Aorta (tissue), 5 donors: ENCODE results near the gene KLHL10. TPM values are rescaled to one million over a fixed set of nuclear protein-coding genes. Genes with fewer than 3 reads are reported as not detected.
"Not testable (repeated sequence)": the region's sequence is repeated elsewhere in the genome, so short reads cannot be mapped to it uniquely, and the experiment has no call there.

ENCODE experiments used
- ATAC-seq: fragments of 200-7000 bp; cut with Tn5 transposase; one replicate; pipeline ENCODE4 v1.9.1; 2022; ENCODE audit warnings: moderate library complexity; ENCODE audit not compliant: low FRiP score
- DNase-seq, 2 donors: peaks; one replicate each; pipeline ENCODE4 v3.0.0-alpha.2; 2020
- H3K27ac ChIP-seq, 2 donors: one replicate each; pipeline ENCODE4 v1.5.1; 2013; ENCODE audit warnings: low read length in 2 of 2, mild to moderate bottlenecking in 2 of 2, moderate library complexity in 2 of 2, control low read depth in 1 of 2, inconsistent platforms in 1 of 2, low read depth in 1 of 2
- H3K27me3 ChIP-seq, 2 donors: one replicate each; pipeline ENCODE4 v1.6.1; 2013; ENCODE audit warnings: control low read depth in 1 of 2, low read length in 1 of 2, mild to moderate bottlenecking in 1 of 2, moderate library complexity in 1 of 2; ENCODE audit not compliant: insufficient read depth in 2 of 2, control insufficient read depth in 1 of 2
- H3K36me3 ChIP-seq, 2 donors: one replicate each; pipeline ENCODE4 v1.6.1; 2013; ENCODE audit warnings: control low read depth in 1 of 2, low read length in 1 of 2, mild to moderate bottlenecking in 1 of 2; ENCODE audit not compliant: insufficient read depth in 2 of 2, control insufficient read depth in 1 of 2
- H3K4me1 ChIP-seq, 2 donors: one replicate each; pipeline ENCODE4 v1.6.1; 2013; ENCODE audit warnings: low read length in 2 of 2, control low read depth in 1 of 2, mild to moderate bottlenecking in 1 of 2, moderate library complexity in 1 of 2; ENCODE audit not compliant: insufficient read depth in 2 of 2, control insufficient read depth in 1 of 2
- H3K4me3 ChIP-seq, 2 donors: one replicate each; pipeline ENCODE4 v1.5.1; 2013; ENCODE audit warnings: low read length in 2 of 2, control low read depth in 1 of 2, mild to moderate bottlenecking in 1 of 2
- H3K9me3 ChIP-seq: one replicate; pipeline ENCODE4 v1.6.1; 2013; ENCODE audit warnings: mild to moderate bottlenecking, low read length; ENCODE audit not compliant: control insufficient read depth
- WGBS, 2 donors: extraction: QIAGEN DNeasy Blood & Tissue Kit; methylation state at CpG; one replicate each; pipeline ENCODE4 v1.1.7; 2013; 5-methylcytosine and 5-hydroxymethylcytosine counted together
- intact Hi-C, 2 donors: fragments of 100-400 bp; cut with DNase I; formaldehyde crosslinking; loops; one replicate each; pipeline versions ENCODE4 v1.14.2 to v1.15.0; 2022
- polyA plus RNA-seq, 2 donors: library from polyadenylated mRNA; stranded (reverse); fragments of 200-250 nt; gene quantifications; one replicate each; pipeline ENCODE4 v1.2.3, GENCODE V29; 2013
- total RNA-seq, 2 donors: library from RNA; stranded (reverse); fragmentation: NEBNext Ultra II Directional; extraction: Animal tissue kit (Norgen Biotek cat#: 25700); gene quantifications; one replicate each; pipeline ENCODE4 v1.2.1, GENCODE V29; 2021
- donor health status: healthy with polysubstance abuse.
- donor health status: Bipolar disorder and iron deficiency.
- donor health status: DM: no; HTN: no; CAD: no.
- donor health status: DM: no; HTN: no; CAD: no.
- donor health status: DM: yes; HTN: yes; CAD: no.

The KLHL10 gene
- total and polyA plus RNA-seq, 4 donors, result 0.36 to 0.97 (median 0.36) TPM; not detected in 1

GRCh38 chr17:41839448-41839847, 1.8 kb downstream of the KLHL10 start:
- H3K36me3 ChIP-seq, H3K4me3 ChIP-seq, H3K4me1 ChIP-seq, H3K9me3 ChIP-seq, H3K27ac ChIP-seq, intact Hi-C loops, H3K27me3 ChIP-seq, ATAC-seq, DNase-seq: not testable (repeated sequence)
- WGBS, 2 donors, result 91 to 96% methylated on average over 2 of the region's 2 CpGs

GRCh38 chr17:41840781-41841180, 3.2 kb downstream of the KLHL10 start:
- H3K9me3 ChIP-seq, intact Hi-C loops, H3K36me3 ChIP-seq, H3K4me1 ChIP-seq, H3K27ac ChIP-seq, H3K4me3 ChIP-seq, H3K27me3 ChIP-seq, ATAC-seq, DNase-seq: not testable (repeated sequence)
- WGBS, 2 donors, result 95 to 98% methylated on average over 6 of the region's 6 CpGs

GRCh38 chr17:41844971-41845370, 7.3 kb downstream of the KLHL10 start:
- WGBS, 2 donors, result 92 to 94% methylated on average over 6 of the region's 6 CpGs

GRCh38 chr17:41848788-41849187, 11.2 kb downstream of the KLHL10 start:
- Histone ChIP-seq H3K27me3 (no peaks in the 10 kb centered on the region), H3K9me3 (no peaks in the 10 kb centered on the region), H3K36me3 (peaks cover under 1 to 3% of the 10 kb centered on the region in 2 donors), H3K27ac (no peak overlapping the region), H3K4me1 (no peaks in the 10 kb centered on the region), H3K4me3 (no peak overlapping the region)
- ATAC-seq (no peak), DNase-seq (no peak)
- WGBS, 2 donors, result 24 to 25% methylated on average over 4 of the region's 4 CpGs
- intact Hi-C loops, result no loop called here

More at GRCh38 chr17:41844971-41845370, 7.3 kb downstream of the KLHL10 start:
- Histone ChIP-seq H3K4me3 (no peak overlapping the region), H3K27me3 (no peaks in the 10 kb centered on the region), H3K4me1 (no peaks in the 10 kb centered on the region), H3K27ac (no peak overlapping the region), H3K9me3 (no peaks in the 10 kb centered on the region), H3K36me3 (no peaks in the 10 kb centered on the region)
- intact Hi-C loops, result no loop called here
- ATAC-seq (no peak), DNase-seq (no peak)

- H3K9me3 ChIP-seq, result no peaks in the 10 kb centered on the region
- WGBS, 2 donors, result 19 to 27% methylated on average over 4 of the region's 4 CpGs
- ATAC-seq (no peak), DNase-seq (no peak)
- H3K27ac ChIP-seq, result no peak overlapping the region
- no peak overlapping the region for H3K4me3 ChIP-seq
- no peaks in the 10 kb centered on the region for H3K27me3 ChIP-seq
- intact Hi-C loops, result no loop called here
- peaks cover 3 to 6% of the 10 kb centered on the region in 2 donors for H3K36me3 ChIP-seq
- no peaks in the 10 kb centered on the region for H3K4me1 ChIP-seq
Observed at GRCh38 chr17:41849251-41849990, 11.8 kb downstream of the KLHL10 start.

GRCh38 chr17:41851382-41851781, 13.8 kb downstream of the KLHL10 start:
- H3K27me3 ChIP-seq, H3K27ac ChIP-seq, intact Hi-C loops, H3K36me3 ChIP-seq, H3K9me3 ChIP-seq, DNase-seq, H3K4me1 ChIP-seq, H3K4me3 ChIP-seq, ATAC-seq: not testable (repeated sequence)
- WGBS, 2 donors, result 96 to 98% methylated on average over 14 of the region's 14 CpGs

- DNase-seq (no peak), ATAC-seq (no peak)
- Histone ChIP-seq H3K9me3 (no peaks in the 10 kb centered on the region), H3K4me3 (no peak overlapping the region), H3K27ac (no peak overlapping the region), H3K36me3 (no peaks in the 10 kb centered on the region), H3K4me1 (peaks cover 0 to 4% of the 10 kb centered on the region in 2 donors), H3K27me3 (no peaks in the 10 kb centered on the region)
- intact Hi-C loops, result no loop called here
- 75 to 76% methylated on average over 3 of the region's 3 CpGs for WGBS, 2 donors
Observed at GRCh38 chr17:41860254-41860931, 22.8 kb downstream of the KLHL10 start.

- ATAC-seq (no peak), DNase-seq (no peak)
- Histone ChIP-seq H3K27ac (no peak overlapping the region), H3K9me3 (no peaks in the 10 kb centered on the region), H3K36me3 (no peaks in the 10 kb centered on the region), H3K27me3 (no peaks in the 10 kb centered on the region), H3K4me1 (peaks cover 0 to 4% of the 10 kb centered on the region in 2 donors), H3K4me3 (peak overlapping the region in 1 of 2 donors; percentile 81)
- intact Hi-C loops, result no loop called here
- WGBS, 2 donors, result 70 to 73% methylated on average over 18 of the region's 18 CpGs
Observed at GRCh38 chr17:41863074-41863848, 25.6 kb downstream of the KLHL10 start.
